ENCODE data around the gene CLEC16A. TPM values are rescaled to one million over a fixed set of nuclear protein-coding genes. Genes with fewer than 3 reads are reported as not detected.
A peak's percentile ranks its signal among the peaks of the same experiment; 100 is the strongest.

CLEC16A gene
- total and polyA plus RNA-seq, 9 of the 15 experiments (the other 6 are each of a cell fraction or from before 2014, with no cell fraction given) = 1.00 to 22.3 (median 10.0) TPM

DNA sequence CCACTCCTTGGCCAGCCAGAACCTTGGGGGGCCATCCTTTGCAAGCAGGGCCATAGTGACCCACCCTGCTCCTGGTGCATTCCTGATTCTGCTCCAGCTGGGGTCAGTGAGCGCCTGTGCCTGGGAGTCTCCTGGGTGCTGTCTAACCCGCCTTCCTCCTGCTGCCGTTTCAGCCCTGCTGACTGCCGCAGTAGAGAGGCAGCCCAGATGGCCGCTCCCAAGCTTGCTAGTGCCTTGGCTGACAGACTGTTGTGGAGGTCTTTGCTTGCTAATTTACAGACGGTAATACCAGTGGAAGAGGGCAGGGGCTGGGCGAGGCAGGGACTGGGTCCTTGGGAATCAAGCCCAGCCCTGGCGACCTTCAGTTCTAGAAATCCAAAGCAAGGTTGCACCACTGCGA lies 212.0 kb downstream of the CLEC16A start:
- ChIA-PET CTCF (ENCODE audit: low intra/inter-chr PET ratio) (no interaction called here), POLR2A (no interaction called here)
- no peaks in the 10 kb centered on the region for H3K79me2 ChIP-seq (ENCODE audit: control insufficient read depth, insufficient read depth, low read length)
- intact Hi-C loops (cut with micrococcal nuclease) (no loop called here), in situ Hi-C loops (cut with MboI) (no loop called here)
- FAIRE-seq (no peak), ATAC-seq (no peak), DNase-seq (ENCODE audit: extremely low read depth in 1 of 4, low spot score in 3 of 4) (no peak)
- no peaks in the 10 kb centered on the region for H3K36me3 ChIP-seq (ENCODE audit: control insufficient read depth, insufficient read depth, low read length)
- no peak overlapping the region for H3K27ac ChIP-seq (ENCODE audit: extremely low read depth, low read depth, low read length)
- H3K4me1 ChIP-seq (replicated peaks in 1 of 2; ENCODE audit: control insufficient read depth in 2 of 2, insufficient read depth in 2 of 2, low read length in 2 of 2) = peaks cover 45 to 50% of the 10 kb centered on the region in 2 experiments
- H3K4me2 ChIP-seq (ENCODE audit: insufficient read depth, low read length) = no peak overlapping the region
- 94% methylated on average over 7 of the region's 9 CpGs for WGBS (ENCODE audit: insufficient coverage, low coverage, missing lambda C conversion rate)
- H4K20me1 ChIP-seq (replicated peaks; ENCODE audit: control insufficient read depth, insufficient read depth, low read length) = 0 out of 2 replicates have a peak, but pooled peaks cover 3% of the 10 kb centered on the region
- no peak overlapping the region for H3K4me3 ChIP-seq
- no peaks in the 10 kb centered on the region for H3K9me3 ChIP-seq (replicated peaks; ENCODE audit: control insufficient read depth, insufficient read depth, low read depth, low read length)
- BruUV-seq (replicated peaks) = no TSS peak
- no peak overlapping the region for H2AFZ ChIP-seq (ENCODE audit: low read depth, low read length)
- H3K9ac ChIP-seq (ENCODE audit: insufficient read depth in 1 of 2, low read depth in 2 of 2, low read length in 2 of 2) = 0 out of 4 replicates have a peak overlapping the region, but pooled peaks of 1 of the 2 experiments have one; percentile 6
- no peaks in the 10 kb centered on the region for H3K9me1 ChIP-seq (ENCODE audit: control insufficient read depth, insufficient read depth, low read length)
- no peaks in the 10 kb centered on the region for H3K27me3 ChIP-seq (ENCODE audit: control insufficient read depth in 2 of 2, insufficient read depth in 2 of 2, low read length in 2 of 2)
- no peak for TF ChIP-seq ARNT (IDR thresholded peaks at IDR 0.05)
- no peak for TF ChIP-seq FOXA3 (CRISPR knock-in tag; conservative IDR thresholded peaks at IDR 0.05 in 1 of 2, IDR thresholded peaks at IDR 0.05 in 1 of 2)
- TF ChIP-seq, protein P1, sequence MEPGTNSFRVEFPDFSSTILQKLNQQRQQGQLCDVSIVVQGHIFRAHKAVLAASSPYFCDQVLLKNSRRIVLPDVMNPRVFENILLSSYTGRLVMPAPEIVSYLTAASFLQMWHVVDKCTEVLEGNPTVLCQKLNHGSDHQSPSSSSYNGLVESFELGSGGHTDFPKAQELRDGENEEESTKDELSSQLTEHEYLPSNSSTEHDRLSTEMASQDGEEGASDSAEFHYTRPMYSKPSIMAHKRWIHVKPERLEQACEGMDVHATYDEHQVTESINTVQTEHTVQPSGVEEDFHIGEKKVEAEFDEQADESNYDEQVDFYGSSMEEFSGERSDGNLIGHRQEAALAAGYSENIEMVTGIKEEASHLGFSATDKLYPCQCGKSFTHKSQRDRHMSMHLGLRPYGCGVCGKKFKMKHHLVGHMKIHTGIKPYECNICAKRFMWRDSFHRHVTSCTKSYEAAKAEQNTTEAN (CRISPR knock-in tag; IDR thresholded peaks at IDR 0.05) = no peak
- TF ChIP-seq ELF1 (tag; IDR thresholded peaks at IDR 0.05) = no peak
- TF ChIP-seq, protein P2, sequence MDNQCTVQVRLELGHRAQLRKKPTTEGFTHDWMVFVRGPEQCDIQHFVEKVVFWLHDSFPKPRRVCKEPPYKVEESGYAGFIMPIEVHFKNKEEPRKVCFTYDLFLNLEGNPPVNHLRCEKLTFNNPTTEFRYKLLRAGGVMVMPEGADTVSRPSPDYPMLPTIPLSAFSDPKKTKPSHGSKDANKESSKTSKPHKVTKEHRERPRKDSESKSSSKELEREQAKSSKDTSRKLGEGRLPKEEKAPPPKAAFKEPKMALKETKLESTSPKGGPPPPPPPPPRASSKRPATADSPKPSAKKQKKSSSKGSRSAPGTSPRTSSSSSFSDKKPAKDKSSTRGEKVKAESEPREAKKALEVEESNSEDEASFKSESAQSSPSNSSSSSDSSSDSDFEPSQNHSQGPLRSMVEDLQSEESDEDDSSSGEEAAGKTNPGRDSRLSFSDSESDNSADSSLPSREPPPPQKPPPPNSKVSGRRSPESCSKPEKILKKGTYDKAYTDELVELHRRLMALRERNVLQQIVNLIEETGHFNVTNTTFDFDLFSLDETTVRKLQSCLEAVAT (IDR thresholded peaks at IDR 0.05) = no peak
- TF ChIP-seq, protein P3, sequence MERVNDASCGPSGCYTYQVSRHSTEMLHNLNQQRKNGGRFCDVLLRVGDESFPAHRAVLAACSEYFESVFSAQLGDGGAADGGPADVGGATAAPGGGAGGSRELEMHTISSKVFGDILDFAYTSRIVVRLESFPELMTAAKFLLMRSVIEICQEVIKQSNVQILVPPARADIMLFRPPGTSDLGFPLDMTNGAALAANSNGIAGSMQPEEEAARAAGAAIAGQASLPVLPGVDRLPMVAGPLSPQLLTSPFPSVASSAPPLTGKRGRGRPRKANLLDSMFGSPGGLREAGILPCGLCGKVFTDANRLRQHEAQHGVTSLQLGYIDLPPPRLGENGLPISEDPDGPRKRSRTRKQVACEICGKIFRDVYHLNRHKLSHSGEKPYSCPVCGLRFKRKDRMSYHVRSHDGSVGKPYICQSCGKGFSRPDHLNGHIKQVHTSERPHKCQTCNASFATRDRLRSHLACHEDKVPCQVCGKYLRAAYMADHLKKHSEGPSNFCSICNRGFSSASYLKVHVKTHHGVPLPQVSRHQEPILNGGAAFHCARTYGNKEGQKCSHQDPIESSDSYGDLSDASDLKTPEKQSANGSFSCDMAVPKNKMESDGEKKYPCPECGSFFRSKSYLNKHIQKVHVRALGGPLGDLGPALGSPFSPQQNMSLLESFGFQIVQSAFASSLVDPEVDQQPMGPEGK (CRISPR knock-in tag; IDR thresholded peaks at IDR 0.05; ENCODE audit: borderline replicate concordance) = no peak
- no peak for TF ChIP-seq HMG20B (CRISPR knock-in tag; IDR thresholded peaks at IDR 0.05)
- TF ChIP-seq CBFB (CRISPR knock-in tag; IDR thresholded peaks at IDR 0.05) = no peak
- TF ChIP-seq, protein P4, sequence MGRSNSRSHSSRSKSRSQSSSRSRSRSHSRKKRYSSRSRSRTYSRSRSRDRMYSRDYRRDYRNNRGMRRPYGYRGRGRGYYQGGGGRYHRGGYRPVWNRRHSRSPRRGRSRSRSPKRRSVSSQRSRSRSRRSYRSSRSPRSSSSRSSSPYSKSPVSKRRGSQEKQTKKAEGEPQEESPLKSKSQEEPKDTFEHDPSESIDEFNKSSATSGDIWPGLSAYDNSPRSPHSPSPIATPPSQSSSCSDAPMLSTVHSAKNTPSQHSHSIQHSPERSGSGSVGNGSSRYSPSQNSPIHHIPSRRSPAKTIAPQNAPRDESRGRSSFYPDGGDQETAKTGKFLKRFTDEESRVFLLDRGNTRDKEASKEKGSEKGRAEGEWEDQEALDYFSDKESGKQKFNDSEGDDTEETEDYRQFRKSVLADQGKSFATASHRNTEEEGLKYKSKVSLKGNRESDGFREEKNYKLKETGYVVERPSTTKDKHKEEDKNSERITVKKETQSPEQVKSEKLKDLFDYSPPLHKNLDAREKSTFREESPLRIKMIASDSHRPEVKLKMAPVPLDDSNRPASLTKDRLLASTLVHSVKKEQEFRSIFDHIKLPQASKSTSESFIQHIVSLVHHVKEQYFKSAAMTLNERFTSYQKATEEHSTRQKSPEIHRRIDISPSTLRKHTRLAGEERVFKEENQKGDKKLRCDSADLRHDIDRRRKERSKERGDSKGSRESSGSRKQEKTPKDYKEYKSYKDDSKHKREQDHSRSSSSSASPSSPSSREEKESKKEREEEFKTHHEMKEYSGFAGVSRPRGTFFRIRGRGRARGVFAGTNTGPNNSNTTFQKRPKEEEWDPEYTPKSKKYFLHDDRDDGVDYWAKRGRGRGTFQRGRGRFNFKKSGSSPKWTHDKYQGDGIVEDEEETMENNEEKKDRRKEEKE (IDR thresholded peaks at IDR 0.05; ENCODE audit: borderline replicate concordance in 1 of 2, control insufficient read depth in 1 of 2, low read depth in 2 of 2, low read length in 1 of 2) = no peak
- no peak for TF ChIP-seq ATF7 (IDR thresholded peaks at IDR 0.05)
- TF ChIP-seq PTRF (tag; IDR thresholded peaks at IDR 0.05) = no peak
- no peak for TF ChIP-seq SRSF1 (IDR thresholded peaks at IDR 0.05; ENCODE audit: low read depth, low read length)
- no peak for TF ChIP-seq TAF1 (IDR thresholded peaks at IDR 0.05; ENCODE audit: control insufficient read depth, extremely low read depth, insufficient read depth, low read length, severe bottlenecking)
- TF ChIP-seq PURB (CRISPR knock-in tag; IDR thresholded peaks at IDR 0.05; ENCODE audit: low read depth) = no peak
- no peak for TF ChIP-seq ZNF717 (CRISPR knock-in tag; IDR thresholded peaks at IDR 0.05)

All from K562 (cell line).